Esophagus (tissue), 2 donors: ENCODE results near the gene EPB41L2. TPM values are rescaled to one million over a fixed set of nuclear protein-coding genes. Genes with fewer than 3 reads are reported as not detected.
"Not testable (repeated sequence)": the region's sequence is repeated elsewhere in the genome, so short reads cannot be mapped to it uniquely, and the experiment has no call there.

Source experiments
- H3K27ac ChIP-seq, 2 donors: one replicate each; pipeline ENCODE4 v1.5.1; 2013; ENCODE audit warnings: low read depth in 2 of 2, mild to moderate bottlenecking in 2 of 2, inconsistent platforms in 1 of 2, low read length in 1 of 2, moderate library complexity in 1 of 2
- H3K27me3 ChIP-seq, 2 donors: one replicate each; pipeline ENCODE4 v1.6.1; 2013; ENCODE audit warnings: low read length in 2 of 2, control low read depth in 1 of 2, mild to moderate bottlenecking in 1 of 2; ENCODE audit not compliant: insufficient read depth in 2 of 2, control insufficient read depth in 1 of 2
- H3K36me3 ChIP-seq, 2 donors: one replicate each; pipeline ENCODE4 v1.6.1; 2013; ENCODE audit warnings: low read length in 1 of 2; ENCODE audit not compliant: control insufficient read depth in 2 of 2, insufficient read depth in 2 of 2
- H3K4me1 ChIP-seq, 2 donors: one replicate each; pipeline ENCODE4 v1.6.1; 2013; ENCODE audit warnings: low read length in 1 of 2; ENCODE audit not compliant: control insufficient read depth in 2 of 2, insufficient read depth in 2 of 2
- H3K4me3 ChIP-seq, 2 donors: one replicate each; pipeline ENCODE4 v1.5.1; 2013; ENCODE audit warnings: low read length in 2 of 2, mild to moderate bottlenecking in 2 of 2, low read depth in 1 of 2, moderate library complexity in 1 of 2
- H3K9me3 ChIP-seq, 2 donors: one replicate each; pipeline ENCODE4 v1.6.1; 2013; ENCODE audit warnings: mild to moderate bottlenecking in 2 of 2, low read depth in 1 of 2, low read length in 1 of 2, moderate library complexity in 1 of 2; ENCODE audit not compliant: control insufficient read depth in 2 of 2, insufficient read depth in 1 of 2
- WGBS, 2 donors: extraction: QIAGEN DNeasy Blood & Tissue Kit; methylation state at CpG; one replicate each; pipeline ENCODE4 v1.1.7; 2013; 5-methylcytosine and 5-hydroxymethylcytosine counted together
- polyA plus RNA-seq, 2 donors: library from polyadenylated mRNA; stranded (reverse); fragments of 200-250 nt; gene quantifications; one replicate each; pipeline ENCODE4 v1.2.3, GENCODE V29; 2013
- donor health status: healthy with polysubstance abuse.
- donor health status: Bipolar disorder and iron deficiency.

EPB41L2 gene
- polyA plus RNA-seq, 2 donors = 6.7 to 7.8 TPM

GRCh38 chr6:130918171-130918570, 144.9 kb downstream of the EPB41L2 start:
- Histone ChIP-seq H3K4me1 (no peaks in the 10 kb centered on the region), H3K9me3 (no peaks in the 10 kb centered on the region), H3K27ac (no peak overlapping the region), H3K27me3 (no peaks in the 10 kb centered on the region), H3K4me3 (no peak overlapping the region), H3K36me3 (no peaks in the 10 kb centered on the region)
- 48 to 64% methylated on average over 4 of the region's 4 CpGs for WGBS, 2 donors

- not testable (repeated sequence) for H3K27me3 ChIP-seq, H3K9me3 ChIP-seq, H3K27ac ChIP-seq, H3K4me3 ChIP-seq, H3K36me3 ChIP-seq, H3K4me1 ChIP-seq
- 91 to 100% methylated on average over 2 of the region's 2 CpGs for WGBS, 2 donors
Measured at GRCh38 chr6:130915606-130916005, 147.4 kb downstream of the EPB41L2 start.

- Histone ChIP-seq H3K4me1 (no peaks in the 10 kb centered on the region), H3K36me3 (no peaks in the 10 kb centered on the region), H3K9me3 (no peaks in the 10 kb centered on the region), H3K27ac (no peak overlapping the region), H3K4me3 (no peak overlapping the region), H3K27me3 (no peaks in the 10 kb centered on the region)
- WGBS, 2 donors = 66 to 72% methylated on average over 4 of the region's 4 CpGs
Measured at GRCh38 chr6:130913120-130913519, 149.9 kb downstream of the EPB41L2 start.

- Histone ChIP-seq H3K9me3 (no peaks in the 10 kb centered on the region), H3K27ac (no peak overlapping the region), H3K4me1 (no peaks in the 10 kb centered on the region), H3K27me3 (no peaks in the 10 kb centered on the region), H3K36me3 (no peaks in the 10 kb centered on the region), H3K4me3 (no peak overlapping the region)
- 76 to 85% methylated on average over 4 of the region's 4 CpGs for WGBS, 2 donors
Measured at GRCh38 chr6:130912434-130912833, 150.6 kb downstream of the EPB41L2 start.

- Histone ChIP-seq H3K4me1 (no peaks in the 10 kb centered on the region), H3K27ac (no peak overlapping the region), H3K9me3 (no peaks in the 10 kb centered on the region), H3K4me3 (no peak overlapping the region), H3K27me3 (no peaks in the 10 kb centered on the region), H3K36me3 (no peaks in the 10 kb centered on the region)
- WGBS, 2 donors = 89 to 91% methylated on average over 2 of the region's 2 CpGs
Measured at GRCh38 chr6:130908958-130909357, 154.1 kb downstream of the EPB41L2 start.

- Histone ChIP-seq H3K36me3 (no peaks in the 10 kb centered on the region), H3K9me3 (no peaks in the 10 kb centered on the region), H3K27ac (no peak overlapping the region)
Measured at GRCh38 chr6:130908188-130908587, 154.9 kb downstream of the EPB41L2 start.

GRCh38 chr6:130907687-130908086, 155.4 kb downstream of the EPB41L2 start:
- Histone ChIP-seq H3K27ac (no peak overlapping the region), H3K4me1 (no peaks in the 10 kb centered on the region), H3K9me3 (no peaks in the 10 kb centered on the region), H3K4me3 (no peak overlapping the region), H3K36me3 (no peaks in the 10 kb centered on the region), H3K27me3 (no peaks in the 10 kb centered on the region)
- 70 to 71% methylated on average over 3 of the region's 3 CpGs for WGBS, 2 donors

More at GRCh38 chr6:130908188-130908587, 154.9 kb downstream of the EPB41L2 start:
- Histone ChIP-seq H3K27me3 (no peaks in the 10 kb centered on the region), H3K4me1 (no peaks in the 10 kb centered on the region), H3K4me3 (no peak overlapping the region)

GRCh38 chr6:130906736-130907381, 156.2 kb downstream of the EPB41L2 start:
- Histone ChIP-seq H3K4me3 (no peak overlapping the region), H3K27ac (no peak overlapping the region), H3K27me3 (no peaks in the 10 kb centered on the region), H3K9me3 (no peaks in the 10 kb centered on the region), H3K4me1 (no peaks in the 10 kb centered on the region), H3K36me3 (no peaks in the 10 kb centered on the region)
- 57 to 63% methylated on average over 2 of the region's 2 CpGs for WGBS, 2 donors

- H3K27me3 ChIP-seq = no peaks in the 10 kb centered on the region
- H3K9me3 ChIP-seq = no peaks in the 10 kb centered on the region
- no peak overlapping the region for H3K4me3 ChIP-seq
- peaks cover 0 to 2% of the 10 kb centered on the region in 2 donors for H3K4me1 ChIP-seq
- no peaks in the 10 kb centered on the region for H3K36me3 ChIP-seq
- no peak overlapping the region for H3K27ac ChIP-seq
Measured at GRCh38 chr6:130903602-130904001, 159.4 kb downstream of the EPB41L2 start.

- Histone ChIP-seq H3K36me3 (no peaks in the 10 kb centered on the region), H3K4me1 (peaks cover 0 to 2% of the 10 kb centered on the region in 2 donors), H3K9me3 (no peaks in the 10 kb centered on the region), H3K4me3 (no peak overlapping the region), H3K27ac (no peak overlapping the region), H3K27me3 (no peaks in the 10 kb centered on the region)
- WGBS, 2 donors = 85 to 96% methylated on average over 1 of the region's 1 CpG
Measured at GRCh38 chr6:130903007-130903406, 160.0 kb downstream of the EPB41L2 start.
